HL-60/S4 treated with retinoic acid at 250 ng/mL for 4 days and 3 days (cell line): ENCODE results near the gene FITM1.
"Not testable (repeated sequence)": the region's sequence is repeated elsewhere in the genome, so short reads cannot be mapped to it uniquely, and the experiment has no call there.

ENCODE experiments used
- in situ Hi-C: fragments of 300-500 bp; cut with MboI; formaldehyde crosslinking; loops from 2 replicates; pipeline ENCODE4 v1.7.0; 2022; ENCODE audit warnings: low sequenced_read_pairs

FITM1 gene

DNA sequence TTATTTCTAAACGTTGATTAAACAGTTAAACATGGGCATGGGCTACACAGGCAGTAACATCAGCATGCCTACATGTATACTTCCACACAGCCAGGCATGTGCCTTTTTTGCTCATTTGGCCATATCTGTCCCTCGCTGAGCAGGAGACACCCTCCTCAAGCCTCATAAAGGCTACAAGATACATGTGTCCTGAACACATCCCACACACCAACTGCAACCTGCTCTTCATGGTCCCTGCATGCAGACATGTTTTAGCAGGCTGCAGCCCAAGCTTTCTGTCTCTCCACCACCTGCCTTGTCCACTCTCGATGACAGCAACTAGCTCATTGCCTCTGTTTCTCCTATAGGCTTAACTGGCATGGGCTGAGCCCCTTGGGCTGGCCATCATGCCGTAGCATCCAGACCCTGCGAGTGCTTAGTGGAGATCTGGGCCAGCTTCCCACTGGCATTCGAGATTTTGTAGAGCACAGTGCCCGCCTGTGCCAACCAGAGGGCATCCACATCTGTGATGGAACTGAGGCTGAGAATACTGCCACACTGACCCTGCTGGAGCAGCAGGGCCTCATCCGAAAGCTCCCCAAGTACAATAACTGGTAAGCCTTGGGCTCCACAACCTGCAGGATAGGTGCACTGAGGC lies 33.8 kb upstream of the FITM1 start:
- in situ Hi-C loops = no loop called here

DNA sequence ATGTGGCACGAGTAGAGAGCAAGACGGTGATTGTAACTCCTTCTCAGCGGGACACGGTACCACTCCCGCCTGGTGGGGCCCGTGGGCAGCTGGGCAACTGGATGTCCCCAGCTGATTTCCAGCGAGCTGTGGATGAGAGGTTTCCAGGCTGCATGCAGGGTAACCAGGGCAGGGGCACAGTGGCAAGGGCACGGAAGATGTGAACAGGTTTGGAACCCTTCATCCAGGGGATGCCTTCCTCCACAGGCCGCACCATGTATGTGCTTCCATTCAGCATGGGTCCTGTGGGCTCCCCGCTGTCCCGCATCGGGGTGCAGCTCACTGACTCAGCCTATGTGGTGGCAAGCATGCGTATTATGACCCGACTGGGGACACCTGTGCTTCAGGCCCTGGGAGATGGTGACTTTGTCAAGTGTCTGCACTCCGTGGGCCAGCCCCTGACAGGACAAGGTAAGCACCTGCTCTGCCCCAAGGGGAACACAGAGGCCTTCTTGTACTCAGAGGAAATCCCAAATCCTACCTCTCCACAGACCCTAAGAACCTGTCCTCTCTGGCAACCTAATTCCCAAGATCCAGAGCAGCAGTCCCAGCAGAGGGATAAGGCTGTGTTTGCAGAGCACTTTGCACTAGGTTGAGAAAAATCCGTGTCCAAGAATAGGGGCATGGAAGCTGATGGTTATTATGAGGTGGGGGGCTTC lies 32.1 kb upstream of the FITM1 start:
- in situ Hi-C loops = no loop called here

DNA sequence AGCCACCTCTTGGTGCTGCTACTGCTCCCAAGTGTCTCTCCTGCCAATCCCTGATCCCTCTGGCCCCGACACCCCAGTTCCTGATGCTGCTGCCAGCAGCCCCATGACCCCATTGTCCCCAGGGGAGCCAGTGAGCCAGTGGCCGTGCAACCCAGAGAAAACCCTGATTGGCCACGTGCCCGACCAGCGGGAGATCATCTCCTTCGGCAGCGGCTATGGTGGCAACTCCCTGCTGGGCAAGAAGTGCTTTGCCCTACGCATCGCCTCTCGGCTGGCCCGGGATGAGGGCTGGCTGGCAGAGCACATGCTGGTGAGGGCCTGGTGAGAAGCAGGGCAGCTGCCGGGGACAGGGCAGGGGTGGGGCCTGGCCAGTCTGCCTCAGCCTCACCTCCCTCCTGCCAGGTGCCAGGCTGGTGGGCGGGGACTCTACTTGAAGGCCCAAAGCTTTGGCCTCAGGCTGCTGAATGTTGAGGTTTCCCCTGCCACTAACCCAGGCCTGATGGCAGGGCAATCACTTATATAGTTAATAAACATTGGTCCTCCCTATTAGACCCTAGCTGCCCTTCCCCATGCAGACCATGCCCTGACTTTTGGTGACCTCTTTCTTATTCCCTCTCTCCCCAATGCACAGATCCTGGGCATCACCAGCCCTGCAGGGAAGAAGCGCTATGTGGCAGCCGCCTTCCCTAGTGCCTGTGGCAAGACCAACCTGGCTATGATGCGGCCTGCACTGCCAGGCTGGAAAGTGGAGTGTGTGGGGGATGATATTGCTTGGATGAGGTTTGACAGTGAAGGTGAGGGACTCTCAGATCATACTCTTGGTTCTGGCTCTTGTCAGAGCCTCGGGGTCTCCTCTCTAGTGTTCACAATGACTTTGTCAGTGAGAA lies 31.3 kb upstream of the FITM1 start:
- in situ Hi-C loops = no loop called here

DNA sequence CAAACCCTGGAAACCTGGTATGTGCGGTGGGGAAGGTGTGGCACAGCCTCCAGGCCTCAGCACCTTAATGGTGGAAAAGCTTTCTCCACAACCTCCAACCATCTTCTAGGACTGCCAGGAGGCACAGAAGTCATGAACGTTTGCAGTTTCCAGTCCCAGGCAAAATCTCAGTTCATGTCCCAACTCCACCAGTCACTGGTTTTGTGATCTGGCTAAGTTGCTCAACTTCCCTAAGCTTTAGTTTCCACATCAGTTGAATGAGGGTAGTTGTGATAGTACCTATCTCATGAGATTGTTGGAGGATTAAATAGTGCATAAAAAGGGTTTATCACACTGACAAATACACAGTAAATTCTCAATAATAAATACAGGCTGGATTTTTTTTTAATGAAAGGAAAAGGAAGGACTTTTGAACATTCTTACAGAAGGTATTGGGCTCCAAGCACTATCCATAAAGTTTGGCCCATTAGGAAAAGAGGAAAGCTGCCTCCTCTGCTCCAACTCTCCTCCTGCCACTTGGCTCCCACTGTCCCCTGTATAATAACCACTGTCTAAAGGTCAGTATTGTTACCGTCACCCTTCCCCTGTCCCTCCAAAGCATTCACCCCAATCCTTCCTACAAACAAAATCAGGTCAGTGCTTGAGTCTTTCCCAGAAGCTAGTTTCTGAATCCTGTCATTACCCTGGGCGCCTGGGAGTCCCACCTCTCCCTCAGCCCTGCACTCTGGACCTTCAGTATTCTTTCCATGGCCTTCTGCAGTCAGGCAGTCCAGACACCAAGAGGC lies 30.1 kb upstream of the FITM1 start:
- in situ Hi-C loops = no loop called here

DNA sequence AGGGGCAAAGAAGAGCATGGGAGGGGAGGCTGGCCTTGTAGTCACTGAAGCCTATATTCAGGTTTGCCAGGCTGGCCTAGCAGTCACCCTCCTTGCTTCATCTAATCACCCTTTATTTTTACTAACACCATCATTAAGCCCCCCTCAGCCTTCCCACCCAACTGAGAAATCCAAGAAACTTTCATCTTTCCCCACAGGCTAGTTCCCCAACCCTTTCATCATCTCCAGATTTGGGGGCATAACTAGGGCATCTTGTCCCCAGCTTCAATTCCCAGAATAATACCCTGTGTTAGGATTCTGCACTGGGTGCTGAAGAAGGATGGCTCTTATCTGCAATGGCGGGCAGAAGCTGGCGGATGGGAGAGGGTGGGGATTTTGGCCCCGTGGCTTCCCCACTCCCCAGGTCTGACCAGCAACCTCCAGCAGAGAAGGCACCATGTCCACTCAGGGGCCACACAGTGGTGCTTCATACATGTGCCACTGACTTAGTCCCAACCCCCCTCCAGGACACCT lies 29.4 kb upstream of the FITM1 start:
- in situ Hi-C loops = no loop called here

DNA sequence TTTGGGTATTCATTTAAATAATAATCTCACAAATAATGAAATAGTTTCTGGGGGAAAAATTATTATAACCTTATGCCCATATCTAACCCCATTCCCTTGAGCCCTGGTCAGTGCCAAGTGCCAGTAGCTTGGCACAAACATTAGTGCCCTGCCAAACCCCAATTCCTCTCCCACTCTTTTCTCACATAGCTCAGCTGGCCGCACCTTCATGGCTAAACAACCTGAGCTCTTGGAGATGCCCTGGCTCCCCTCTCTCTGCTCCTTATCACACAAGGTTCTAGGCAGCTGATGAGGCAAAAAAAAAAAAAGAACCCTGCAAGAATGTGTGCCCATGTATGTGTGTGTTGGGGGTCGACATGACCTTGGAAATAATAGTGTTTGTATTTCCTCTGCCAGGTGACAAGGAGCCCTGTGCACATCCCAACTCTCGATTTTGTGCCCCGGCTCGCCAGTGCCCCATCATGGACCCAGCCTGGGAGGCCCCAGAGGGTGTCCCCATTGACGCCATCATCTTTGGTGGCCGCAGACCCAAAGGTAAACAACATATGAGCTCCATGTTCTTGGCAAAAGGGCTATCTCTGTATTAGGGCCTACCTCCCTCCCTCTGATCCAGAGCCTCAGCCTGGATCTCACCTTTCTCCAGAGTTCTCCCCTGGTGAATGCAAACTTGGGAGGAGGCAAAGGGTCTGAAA lies 28.0 kb upstream of the FITM1 start:
- in situ Hi-C loops = no loop called here

- in situ Hi-C loops = no loop called here
Observed at GRCh38 chr14:24103451-24103850, 27.0 kb upstream of the FITM1 start.

DNA sequence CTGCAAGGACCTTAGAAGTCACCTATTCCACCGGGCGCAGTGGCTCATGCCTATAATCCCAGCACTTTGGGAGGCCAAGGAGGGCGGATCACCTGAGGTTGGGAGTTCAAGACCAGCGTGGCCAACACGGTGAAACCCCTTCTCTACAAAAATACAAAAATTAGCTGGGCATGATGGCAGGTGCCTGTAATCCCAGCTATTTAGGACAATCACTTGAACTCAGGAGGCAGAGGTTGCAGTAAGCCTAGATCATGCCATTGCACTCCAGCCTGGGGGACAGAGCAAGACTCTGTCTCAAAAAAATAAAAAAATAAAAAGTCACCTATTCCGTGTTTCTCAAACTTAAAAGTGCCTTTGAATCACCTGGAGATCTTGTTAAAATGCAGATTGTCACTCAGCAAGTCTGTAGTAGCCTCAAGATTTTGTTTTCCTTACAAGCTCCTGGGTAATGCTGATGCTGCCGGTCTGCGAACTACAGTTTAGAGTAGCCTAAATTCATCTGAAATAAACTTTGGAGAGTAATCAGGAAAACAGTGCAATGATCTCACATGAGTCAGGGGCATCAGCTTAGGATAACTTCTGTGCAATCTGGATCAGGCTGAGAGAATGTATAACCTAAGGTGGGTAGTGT lies 24.7 kb upstream of the FITM1 start:
- in situ Hi-C loops = not testable (repeated sequence)

GRCh38 chr14:24106672-24107271 lies 23.7 kb upstream of the FITM1 start:
- in situ Hi-C loops = no loop called here

DNA sequence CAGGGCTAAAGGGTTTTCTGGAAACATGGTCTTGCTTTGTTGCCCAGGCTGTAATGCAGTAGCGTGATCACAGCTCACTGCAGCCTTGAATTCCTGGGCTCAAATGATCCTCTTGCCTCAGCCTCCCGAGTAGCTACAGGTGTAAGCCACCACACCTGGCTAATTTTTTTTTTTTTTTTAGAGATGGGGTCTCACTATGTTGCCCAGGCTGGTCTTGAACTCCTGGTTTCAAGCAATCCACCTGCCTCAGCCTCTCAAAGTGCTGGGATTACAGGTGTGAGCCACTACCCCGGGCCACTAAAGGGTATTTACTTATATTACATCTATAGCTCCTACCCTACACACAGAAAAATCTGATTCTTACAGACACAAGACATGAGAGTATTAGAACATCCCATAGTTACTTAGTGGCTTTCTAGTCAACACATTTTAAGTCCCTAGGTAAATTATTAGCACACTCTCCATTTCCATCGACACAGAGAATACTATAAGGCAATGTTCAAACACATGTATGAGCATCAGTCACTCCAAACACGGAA lies 22.1 kb upstream of the FITM1 start:
- in situ Hi-C loops = no loop called here

GRCh38 chr14:24110060-24110459 lies 20.4 kb upstream of the FITM1 start:
- in situ Hi-C loops = no loop called here

DNA sequence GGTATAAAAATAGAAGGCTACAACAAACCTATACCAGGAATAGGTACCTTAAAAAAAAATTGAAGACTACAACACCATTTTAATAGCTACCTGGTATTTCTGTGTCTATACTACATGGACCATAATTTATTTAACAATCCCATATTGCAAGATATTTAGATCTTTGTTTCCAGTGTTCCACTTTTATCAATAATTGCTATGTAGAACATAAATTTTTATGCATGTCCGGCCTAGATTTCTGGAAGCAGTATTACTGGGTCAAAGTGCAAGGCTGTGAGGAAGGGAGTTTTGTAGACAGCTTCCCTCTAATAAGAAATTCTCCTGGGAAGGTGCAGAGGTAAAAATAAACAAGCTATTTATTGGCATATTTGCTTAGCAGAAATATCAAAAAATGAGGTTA lies 19.9 kb upstream of the FITM1 start:
- in situ Hi-C loops = no loop called here

- in situ Hi-C loops = no loop called here
Observed at GRCh38 chr14:24113379-24113800, 17.1 kb upstream of the FITM1 start.

GRCh38 chr14:24113801-24114531 lies 16.5 kb upstream of the FITM1 start:
- in situ Hi-C loops = no loop called here

- in situ Hi-C loops = no loop called here
Observed at GRCh38 chr14:24114532-24115421, 15.7 kb upstream of the FITM1 start, which contains the start of the genes DCAF11 and NRL. Gene DCAF11, plus strand, starts transcription at chr14:24114777. Its CDS starts 818 bp downstream, at chr14:24115595. Gene NRL, minus strand, starts transcription at chr14:24114949. Its CDS starts 32,101 bp downstream, at chr14:24082848.

- in situ Hi-C loops = no loop called here
Observed at GRCh38 chr14:24115422-24116127, 14.9 kb upstream of the FITM1 start.
